GM18873 (cell line): Measurements from ENCODE around the gene FBN2.
"Not testable (repeated sequence)": the region's sequence is repeated elsewhere in the genome, so short reads cannot be mapped to it uniquely, and the experiment has no call there.

Experiments used
- ATAC-seq: cut with Tn5 transposase; IDR thresholded peaks from one replicate; pipeline ENCODE4 v1.9.1; 2021; ENCODE audit warnings: mild to moderate bottlenecking, moderate library complexity, moderate number of reproducible peaks; ENCODE audit not compliant: unreplicated experiment, low FRiP score

FBN2 gene

GRCh38 chr5:128329386-128329939 lies 208.6 kb downstream of the FBN2 start:
- ATAC-seq: no peak

GRCh38 chr5:128328446-128328845 lies 209.6 kb downstream of the FBN2 start:
- ATAC-seq: no peak

DNA sequence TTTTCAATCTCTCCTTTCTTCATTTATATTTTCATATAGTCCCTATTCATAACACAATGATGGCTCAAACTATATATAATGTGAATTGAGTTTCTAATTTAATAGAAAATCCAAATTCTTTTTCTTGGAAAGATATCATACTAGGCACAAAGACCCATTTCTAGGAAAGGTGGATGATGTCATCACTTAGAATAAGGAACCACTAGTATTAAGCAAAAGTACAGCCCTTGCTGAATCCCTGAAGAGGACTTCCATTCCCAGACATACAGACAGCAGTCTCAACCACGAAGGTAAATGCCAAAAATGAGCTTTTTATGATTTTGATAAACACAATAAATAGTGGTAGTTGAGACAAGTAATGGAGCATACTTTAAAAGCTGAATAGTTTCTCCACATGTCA lies 210.0 kb downstream of the FBN2 start:
- no peak for ATAC-seq

DNA sequence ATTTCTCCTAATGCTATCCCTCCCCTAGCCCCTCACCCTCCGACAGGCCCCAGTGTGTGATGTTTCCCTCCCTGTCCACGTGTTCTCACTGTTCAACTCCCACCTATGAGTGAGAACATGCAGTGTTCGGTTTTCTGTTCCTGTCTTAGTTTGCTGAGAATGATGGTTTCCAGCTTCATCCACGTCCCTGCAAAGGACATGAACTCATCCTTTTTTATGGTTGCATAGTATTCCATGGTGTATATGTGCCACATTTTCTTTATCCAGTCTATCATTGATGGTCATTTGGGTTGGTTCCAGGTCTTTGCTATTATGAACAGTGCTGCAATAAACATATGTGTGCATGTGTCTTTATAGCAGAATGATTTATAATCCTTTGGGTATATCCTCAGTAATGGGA lies 216.6 kb downstream of the FBN2 start:
- not testable (repeated sequence) for ATAC-seq

DNA sequence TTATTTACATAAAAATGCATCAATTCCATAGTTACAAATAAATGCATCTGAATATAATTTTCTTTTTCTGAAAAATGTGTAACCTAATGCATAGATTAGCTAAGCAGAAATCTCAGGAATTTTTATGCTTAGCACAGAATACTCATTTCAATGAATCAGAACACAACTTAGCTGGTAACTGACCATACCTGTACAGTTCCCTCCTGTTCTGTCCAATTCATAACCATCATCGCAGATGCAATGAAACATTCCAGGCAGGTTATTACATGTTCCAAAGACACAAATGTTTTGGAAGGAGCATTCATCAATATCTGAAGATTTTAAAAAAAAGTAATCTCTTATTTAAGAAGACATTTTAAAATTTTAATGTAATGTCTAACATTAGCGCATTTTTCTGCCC lies 219.4 kb downstream of the FBN2 start:
- ATAC-seq: no peak

DNA sequence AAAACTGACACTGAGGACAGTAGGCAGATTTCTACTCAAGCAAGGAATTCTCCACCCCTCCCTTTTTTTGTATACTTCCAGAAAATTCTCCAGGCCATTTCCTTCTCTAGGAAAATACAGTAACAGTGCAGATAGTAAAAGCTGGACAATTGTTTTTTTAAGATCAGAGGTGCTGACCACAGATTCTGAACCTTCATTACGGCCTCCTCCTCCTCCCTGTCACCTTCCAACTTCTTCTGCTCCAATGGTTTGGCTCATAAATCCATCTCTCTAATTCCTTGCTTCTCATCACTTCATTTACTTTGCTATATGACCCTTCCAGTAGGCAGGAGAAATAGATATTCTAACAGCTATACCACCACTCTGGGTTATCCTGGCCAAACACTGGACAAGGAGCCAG lies 220.6 kb downstream of the FBN2 start:
- no peak for ATAC-seq

- no peak for ATAC-seq
Observed at GRCh38 chr5:128315671-128316070, 222.4 kb downstream of the FBN2 start.

GRCh38 chr5:128305341-128305740 lies 232.7 kb downstream of the FBN2 start:
- ATAC-seq: no peak

- ATAC-seq: no peak
Observed at GRCh38 chr5:128304791-128305190, 233.3 kb downstream of the FBN2 start.

GRCh38 chr5:128304088-128304487 lies 234.0 kb downstream of the FBN2 start:
- no peak for ATAC-seq

DNA sequence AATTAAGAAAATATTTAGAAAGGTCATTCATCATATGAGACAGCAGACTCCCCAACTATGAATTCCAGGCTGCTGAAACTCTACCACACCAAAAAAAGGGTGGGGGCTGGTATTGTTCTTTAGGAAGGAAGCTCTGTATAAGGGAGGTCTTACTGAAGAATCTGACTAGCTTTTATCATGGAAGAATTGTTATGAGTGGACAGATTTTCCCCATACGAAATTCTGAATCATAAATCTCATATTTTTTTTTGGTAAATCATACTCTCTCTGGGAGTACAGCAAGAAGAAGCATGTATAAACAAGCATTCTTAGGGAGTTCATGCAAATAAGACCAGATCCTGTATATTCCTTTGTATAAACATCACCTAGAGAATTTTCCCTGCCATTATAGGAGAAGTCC lies 234.5 kb downstream of the FBN2 start:
- ATAC-seq: no peak

DNA sequence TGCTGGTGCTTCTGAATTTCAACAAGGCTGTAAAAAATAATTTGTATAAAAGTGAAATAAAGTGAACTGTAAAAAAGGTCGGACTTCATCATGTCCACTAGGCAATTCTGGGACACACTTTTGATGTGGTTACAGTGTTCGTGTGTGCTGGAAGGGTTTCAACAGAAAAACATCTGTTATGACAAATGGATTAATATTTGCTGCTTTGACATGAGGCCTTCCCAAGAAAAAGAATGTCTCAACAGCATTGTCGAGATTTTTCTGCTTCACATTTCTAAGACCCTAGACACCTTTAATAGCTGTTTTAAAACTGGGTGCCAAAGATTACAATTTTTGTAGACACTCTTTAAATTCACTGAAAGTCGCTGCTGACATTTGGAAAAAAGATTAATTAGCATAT lies 237.9 kb downstream of the FBN2 start:
- no peak for ATAC-seq

GRCh38 chr5:128290152-128290858 lies 247.7 kb downstream of the FBN2 start:
- ATAC-seq: no peak

DNA sequence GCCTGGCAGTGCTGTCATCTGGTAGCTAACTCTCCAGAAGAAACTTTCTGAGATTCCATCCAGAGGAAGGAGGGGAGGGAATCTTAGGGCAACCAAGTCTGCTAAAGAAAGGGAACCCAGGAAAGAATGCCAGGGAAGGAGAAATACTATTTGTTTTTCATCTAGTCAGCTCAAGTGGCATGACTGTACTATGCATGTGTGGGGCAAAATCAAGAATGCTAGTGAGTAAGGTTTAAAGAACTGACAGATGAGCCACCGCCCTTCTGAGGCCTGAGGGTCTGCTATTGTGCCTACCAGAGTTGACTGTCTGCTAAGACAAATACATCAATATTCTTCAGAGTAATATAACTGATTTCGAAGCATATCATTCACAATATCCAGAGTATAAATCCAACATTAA lies 250.3 kb downstream of the FBN2 start:
- no peak for ATAC-seq

DNA sequence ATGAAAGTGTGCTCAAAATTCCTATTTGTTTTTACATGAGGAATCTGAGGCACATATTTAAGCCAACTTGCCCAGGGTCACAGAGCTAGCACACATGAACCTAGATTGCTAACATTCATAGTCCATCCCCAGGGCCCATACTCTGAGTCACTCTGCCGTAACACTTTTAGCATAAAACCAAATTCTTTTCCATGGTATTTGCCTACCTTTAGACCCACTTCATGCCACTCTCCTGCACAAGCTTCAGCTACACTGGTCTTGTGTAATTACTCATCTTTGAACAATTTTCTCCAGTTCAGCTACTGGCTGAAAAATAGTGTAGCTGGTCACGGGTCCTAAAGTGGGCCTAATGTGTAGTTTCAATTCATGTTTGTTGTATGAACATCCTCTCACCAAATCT lies 253.8 kb downstream of the FBN2 start:
- ATAC-seq: no peak

GRCh38 chr5:128279345-128279744 lies 258.7 kb downstream of the FBN2 start:
- ATAC-seq: no peak

- no peak for ATAC-seq
Observed at GRCh38 chr5:128276537-128277216, 261.4 kb downstream of the FBN2 start.

- ATAC-seq: no peak
Observed at GRCh38 chr5:128274441-128274840, 263.6 kb downstream of the FBN2 start.

GRCh38 chr5:128273736-128274135 lies 264.3 kb downstream of the FBN2 start:
- no peak for ATAC-seq

- ATAC-seq: no peak
Observed at GRCh38 chr5:128271859-128272464, 266.1 kb downstream of the FBN2 start.

DNA sequence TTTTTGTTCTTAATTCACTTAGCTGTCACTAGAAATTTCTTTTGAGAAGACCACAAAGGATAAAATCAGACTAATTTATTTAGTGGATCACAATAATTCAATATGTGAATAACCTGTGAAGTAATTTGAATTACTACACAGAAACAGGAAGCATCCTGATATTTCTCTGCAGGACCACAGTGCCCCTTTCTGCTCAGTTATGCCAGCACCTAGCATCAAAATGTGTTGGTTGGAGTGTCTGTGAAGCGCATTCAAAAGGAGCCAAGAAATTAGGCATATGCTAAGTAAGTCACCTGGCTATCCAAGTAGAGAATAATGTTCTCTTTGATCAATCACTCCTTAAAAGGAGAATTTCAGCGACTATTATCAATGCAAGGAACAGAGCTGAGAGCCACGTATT lies 267.0 kb downstream of the FBN2 start:
- ATAC-seq: no peak
